D721Med (cell line): Measurements from ENCODE around the gene DCAF7.

Experiments used
- DNase-seq: peaks from one replicate; pipeline ENCODE4 v3.0.0; 2011; ENCODE audit warnings: low spot score; ENCODE audit not compliant: insufficient read length
- FAIRE-seq: peaks from 2 replicates; lab custom pipeline; 2011; peaks lifted over from hg19 to GRCh38; lab: Jason Lieb, UNC
- TF ChIP-seq, protein P1 (sequence below): IDR thresholded peaks from 2 replicates; pipeline ENCODE4 v1.5.1; 2012; ENCODE audit warnings: mild to moderate bottlenecking, control low read depth; ENCODE audit not compliant: insufficient read depth; ENCODE audit errors: missing control alignments

Gene DCAF7

DNA sequence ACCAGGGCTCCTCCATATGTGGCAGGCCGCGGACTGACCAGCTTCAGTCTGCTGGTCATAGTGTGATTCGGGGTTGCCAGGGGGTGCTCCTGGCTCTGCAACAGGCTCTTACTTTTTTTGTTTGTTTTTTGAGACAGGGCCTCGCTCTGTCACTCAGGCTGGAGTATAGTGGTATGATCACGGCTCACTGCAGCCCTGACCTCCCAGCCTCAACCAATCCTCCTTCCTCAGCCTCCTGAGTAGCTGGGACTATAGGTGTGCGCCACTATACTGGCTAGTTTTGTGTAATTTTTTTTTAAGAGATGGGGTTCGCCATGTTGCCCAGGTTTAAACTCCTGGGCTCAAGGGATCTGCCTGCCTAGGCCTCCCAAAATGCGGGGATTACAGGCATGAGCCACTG is 38.9 kb upstream of the DCAF7 start:
- TF ChIP-seq, protein P1, sequence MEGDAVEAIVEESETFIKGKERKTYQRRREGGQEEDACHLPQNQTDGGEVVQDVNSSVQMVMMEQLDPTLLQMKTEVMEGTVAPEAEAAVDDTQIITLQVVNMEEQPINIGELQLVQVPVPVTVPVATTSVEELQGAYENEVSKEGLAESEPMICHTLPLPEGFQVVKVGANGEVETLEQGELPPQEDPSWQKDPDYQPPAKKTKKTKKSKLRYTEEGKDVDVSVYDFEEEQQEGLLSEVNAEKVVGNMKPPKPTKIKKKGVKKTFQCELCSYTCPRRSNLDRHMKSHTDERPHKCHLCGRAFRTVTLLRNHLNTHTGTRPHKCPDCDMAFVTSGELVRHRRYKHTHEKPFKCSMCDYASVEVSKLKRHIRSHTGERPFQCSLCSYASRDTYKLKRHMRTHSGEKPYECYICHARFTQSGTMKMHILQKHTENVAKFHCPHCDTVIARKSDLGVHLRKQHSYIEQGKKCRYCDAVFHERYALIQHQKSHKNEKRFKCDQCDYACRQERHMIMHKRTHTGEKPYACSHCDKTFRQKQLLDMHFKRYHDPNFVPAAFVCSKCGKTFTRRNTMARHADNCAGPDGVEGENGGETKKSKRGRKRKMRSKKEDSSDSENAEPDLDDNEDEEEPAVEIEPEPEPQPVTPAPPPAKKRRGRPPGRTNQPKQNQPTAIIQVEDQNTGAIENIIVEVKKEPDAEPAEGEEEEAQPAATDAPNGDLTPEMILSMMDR = no peak
- FAIRE-seq (no peak), DNase-seq (no peak)

DNA sequence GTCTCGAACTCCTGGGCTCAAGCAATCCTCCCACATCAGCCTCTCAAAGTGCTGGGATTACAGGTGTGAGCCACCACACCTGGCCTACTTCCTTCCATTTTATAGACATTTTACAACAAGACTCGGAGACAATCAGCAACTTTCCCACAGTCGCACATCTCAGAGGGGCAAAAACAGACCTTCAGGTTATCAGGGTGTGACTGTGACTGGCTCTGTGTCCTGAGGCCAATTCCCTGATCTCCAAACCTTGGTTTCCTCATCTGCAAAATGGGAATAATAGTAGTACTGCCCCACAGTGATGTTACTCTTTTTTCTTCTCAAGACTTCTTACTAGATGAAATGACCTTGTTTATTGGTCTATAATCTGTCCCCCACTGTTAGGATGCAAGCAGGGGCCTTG is 37.9 kb upstream of the DCAF7 start:
- FAIRE-seq (no peak), DNase-seq (no peak)
- TF ChIP-seq, protein P1 = no peak

DNA sequence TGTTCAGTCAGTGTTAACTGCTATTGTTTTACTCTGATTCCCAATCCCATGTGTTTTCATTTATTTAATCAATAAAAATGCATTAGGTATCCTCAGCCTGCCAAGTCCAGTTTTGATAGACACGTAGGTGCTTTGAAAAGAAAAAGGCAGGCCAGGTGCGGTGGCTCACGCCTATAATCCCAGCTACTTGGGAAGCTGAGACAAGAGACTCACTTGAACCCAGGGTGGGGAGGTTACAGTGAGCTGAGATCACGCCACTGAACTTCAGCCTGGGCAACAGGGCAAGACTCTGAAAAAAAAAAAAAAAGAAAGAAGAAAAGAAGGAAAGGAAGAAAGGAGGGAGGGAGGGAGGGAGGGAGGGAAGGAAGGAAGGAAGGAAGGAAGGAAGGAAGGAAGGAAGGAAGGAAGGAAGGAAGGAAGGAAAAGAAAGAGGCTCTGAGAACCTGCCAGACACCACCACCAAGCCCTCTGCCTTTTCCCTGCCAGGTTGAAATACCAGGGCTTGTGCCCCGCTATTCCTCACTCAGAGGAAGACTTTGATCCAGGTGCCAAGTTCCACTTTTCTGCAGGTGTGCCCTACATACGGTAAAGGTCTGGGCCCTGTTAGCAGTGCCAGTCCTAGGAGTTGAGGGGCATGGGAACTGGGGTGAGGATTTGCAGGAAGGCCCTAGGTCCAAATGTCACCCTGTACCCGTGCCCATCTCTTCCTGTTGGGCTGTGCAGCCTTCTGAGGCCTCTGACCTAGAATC is 37.2 kb upstream of the DCAF7 start:
- FAIRE-seq = no peak
- TF ChIP-seq, protein P1 = no peak
- DNase-seq = no peak

DNA sequence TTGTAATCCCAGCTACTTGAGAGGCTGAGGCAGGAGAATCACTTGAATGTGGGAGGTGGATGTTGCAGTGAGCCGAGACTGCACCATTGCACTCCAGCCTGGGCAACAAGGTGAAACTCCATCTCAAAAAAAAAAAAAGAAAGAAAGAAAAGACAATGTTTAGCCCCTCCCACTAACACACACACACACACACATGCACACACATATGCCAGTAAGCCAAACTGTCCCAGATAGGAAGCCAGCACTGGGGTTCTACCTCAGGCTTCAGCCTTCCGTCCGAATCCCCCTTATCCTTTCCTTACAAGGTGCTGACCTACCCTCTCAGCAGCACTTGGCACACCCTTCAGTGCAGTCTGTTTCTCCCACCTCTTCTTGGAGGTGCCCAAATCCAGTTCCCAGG is 35.8 kb upstream of the DCAF7 start:
- DNase-seq (no peak), FAIRE-seq (no peak)
- TF ChIP-seq, protein P1 = no peak

DNA sequence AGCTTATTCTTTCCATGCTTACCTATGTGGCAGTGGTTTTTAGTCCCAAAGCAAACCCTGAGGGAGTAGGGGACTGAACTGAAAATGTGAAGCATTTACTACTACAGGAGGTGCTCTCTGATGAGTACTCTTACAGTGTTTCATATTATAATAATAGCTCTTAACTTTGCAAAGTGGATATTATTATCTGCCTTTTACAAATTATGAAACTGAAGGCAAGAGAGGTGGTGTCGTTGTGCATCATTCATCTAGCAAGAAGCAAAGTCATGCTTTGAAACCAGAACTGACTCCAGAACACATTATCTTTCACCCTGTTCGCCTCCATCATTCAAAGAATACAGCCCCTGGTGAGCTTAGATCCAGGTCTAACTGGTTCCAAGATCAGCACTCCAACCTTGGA is 35.3 kb upstream of the DCAF7 start:
- no peak for FAIRE-seq
- TF ChIP-seq, protein P1 = no peak
- no peak for DNase-seq

DNA sequence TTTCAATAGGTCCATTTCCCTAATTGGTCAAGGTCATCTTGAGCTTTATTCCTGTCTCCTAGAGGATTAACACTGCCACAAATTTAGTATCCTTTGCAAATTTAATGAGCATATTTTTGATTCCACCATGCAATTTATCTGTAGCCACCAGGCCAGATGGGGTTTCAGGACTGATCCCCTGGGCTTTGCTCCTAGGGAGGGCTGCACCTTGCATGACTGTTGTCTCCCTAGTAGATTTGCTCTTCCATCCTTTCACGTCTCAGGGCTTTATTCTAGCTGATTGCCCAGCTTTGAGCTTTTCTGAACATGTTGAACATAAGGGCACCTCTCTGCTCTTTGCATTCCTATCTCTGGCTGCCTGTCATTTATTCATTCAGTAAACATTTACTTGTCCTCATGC is 34.9 kb upstream of the DCAF7 start:
- DNase-seq = no peak
- FAIRE-seq = no peak
- TF ChIP-seq, protein P1 = no peak
